Globus pallidus (tissue), 1 donor: ENCODE results near the gene NARF.

Source experiments
- DNase-seq: peaks from one replicate; pipeline ENCODE4 v3.0.0-alpha.2; 2015; ENCODE audit warnings: low spot score

Gene NARF

DNA sequence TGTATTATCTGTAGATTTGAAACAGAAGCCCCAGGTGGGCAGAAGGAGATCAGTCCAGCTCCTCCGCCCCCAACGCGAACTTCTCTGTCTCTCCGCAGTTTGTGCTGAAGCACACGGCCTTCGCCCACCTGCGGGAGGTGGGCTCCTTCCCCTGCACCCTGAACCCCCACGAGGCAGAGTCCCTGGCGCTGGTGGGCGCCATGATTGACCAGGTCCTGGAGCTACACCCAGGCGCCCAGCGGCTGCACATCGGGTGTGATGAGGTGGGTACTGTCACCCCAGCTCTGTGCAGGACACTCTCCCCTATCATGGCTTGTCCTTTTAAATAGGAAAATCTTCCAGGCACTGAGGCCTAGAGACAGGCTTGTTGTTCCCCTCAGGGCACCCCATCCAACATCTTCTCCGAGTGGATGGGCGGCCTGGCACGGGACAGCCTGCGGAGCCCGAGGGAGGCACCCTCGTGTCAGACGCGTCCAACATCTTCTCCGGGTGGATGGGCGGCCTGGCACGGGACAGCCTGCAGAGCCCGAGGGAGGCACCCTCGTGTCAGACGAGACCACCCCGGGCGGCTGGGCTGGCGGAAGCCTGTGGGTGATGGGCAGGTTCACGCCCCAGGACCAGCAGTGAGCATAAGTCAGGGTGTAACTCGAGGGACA is 24.9 kb upstream of the NARF start:
- DNase-seq: no peak

DNA sequence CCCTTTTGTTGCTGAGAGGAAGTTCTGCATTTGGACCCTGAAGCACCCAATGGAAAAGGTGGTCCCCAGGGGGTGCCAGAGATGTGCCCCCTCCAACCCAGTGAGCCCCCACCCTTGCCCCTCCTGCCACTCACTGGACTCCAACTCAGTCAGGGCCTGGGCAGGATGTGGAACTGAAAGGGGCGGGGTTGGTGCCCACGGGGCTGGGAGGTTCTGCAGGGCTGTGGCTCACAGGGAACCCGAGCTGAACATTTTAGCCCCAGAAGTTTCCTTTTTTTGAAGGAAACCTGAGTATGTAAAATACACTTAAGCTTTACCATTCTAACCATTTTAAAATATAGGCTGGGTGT is 24.4 kb upstream of the NARF start:
- DNase-seq: no peak

DNA sequence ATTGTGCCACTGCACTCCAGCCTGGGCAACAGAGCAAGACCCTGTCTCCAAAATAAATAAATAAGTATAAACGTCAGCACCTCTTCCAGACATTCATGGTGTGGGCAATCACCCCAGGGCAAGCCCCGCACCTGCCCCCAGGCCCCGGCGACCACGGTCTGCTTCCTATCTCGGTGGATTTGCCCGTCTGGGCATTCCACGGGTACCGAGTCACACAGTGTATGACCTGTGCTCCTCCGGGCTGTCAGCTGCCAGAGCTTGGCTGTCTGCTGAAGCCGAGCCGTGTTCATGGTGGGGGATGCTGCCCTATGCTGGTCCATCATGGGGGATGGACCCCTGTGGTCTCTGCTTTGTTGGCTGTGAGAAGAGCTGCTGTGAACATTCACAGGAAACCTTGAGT is 23.4 kb upstream of the NARF start:
- no peak for DNase-seq

DNA sequence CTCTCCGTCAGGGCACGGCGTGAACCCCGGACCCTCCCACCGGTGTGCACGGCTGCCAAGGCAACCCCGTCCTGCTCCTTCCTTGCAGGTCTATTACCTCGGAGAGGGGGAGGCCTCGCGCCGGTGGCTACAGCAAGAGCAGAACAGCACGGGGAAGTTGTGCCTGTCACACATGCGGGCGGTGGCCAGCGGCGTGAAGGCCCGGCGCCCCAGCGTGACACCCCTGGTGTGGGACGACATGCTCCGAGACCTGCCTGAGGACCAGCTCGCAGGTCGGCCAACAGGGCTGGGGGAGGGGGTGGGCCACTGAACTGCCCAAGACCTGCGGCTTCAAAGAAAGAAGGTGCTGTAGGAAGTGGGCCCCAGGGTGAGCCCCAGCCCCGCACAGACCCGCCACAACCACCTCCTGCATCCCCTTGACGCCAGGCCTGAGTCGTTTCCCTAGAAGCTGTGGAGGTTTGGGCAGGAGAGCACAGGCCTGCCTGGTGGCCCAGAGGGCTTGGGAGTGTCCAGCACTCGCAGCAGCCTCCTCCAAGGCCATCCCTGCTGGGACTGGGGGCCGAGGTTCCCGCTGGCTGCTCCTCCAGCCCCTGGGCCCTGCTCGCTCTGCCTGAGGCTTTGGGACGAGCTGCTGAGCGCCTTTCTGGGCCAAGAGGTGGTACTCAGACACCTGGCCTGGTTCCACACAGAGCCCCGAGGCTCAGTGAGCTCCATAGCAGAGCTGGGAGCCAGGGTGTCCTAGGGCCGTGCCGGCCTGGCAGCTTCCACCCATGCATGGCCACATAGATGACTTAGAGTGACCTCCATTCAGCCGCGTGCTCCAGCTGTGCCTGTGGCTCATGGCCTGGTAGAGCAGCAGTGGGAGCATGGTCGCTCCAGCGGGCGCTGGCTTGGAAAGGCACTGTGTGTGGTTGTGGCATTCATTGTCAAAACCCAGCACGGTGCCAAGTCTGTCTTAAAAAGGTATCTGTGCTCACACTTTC is 22.6 kb upstream of the NARF start:
- DNase-seq: no peak

DNA sequence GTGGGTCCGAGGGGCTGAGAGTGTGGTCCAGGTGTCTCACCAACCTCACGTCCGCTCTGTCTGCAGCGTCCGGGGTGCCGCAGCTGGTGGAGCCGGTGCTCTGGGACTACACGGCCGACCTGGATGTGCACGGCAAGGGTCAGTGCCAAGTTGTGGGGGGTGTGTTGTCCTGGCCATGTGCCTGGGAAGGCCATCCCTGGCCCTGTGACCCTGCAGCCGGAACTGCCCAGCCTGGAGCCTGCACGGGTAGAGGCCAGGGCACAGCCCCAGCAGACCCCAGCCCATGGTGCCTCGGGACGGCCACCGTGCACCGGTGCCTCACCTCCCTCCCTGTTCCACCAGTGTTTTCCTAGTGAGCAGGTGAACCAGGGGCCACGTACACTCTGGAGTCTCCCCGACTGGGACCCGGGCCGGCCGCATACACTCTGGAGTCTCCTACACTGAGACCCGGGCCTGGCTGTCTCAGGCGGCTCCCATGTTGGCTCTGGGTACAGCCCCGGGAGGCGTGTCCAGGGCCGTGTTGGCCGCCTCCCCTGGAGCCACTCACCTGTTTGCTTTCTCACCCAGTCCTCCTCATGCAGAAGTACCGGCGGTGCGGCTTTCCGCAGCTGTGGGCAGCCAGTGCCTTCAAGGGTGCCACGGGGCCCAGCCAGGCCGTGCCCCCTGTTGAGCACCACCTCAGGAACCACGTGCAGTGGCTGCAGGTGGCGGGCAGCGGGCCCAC is 21.8 kb upstream of the NARF start:
- no peak for DNase-seq

DNA sequence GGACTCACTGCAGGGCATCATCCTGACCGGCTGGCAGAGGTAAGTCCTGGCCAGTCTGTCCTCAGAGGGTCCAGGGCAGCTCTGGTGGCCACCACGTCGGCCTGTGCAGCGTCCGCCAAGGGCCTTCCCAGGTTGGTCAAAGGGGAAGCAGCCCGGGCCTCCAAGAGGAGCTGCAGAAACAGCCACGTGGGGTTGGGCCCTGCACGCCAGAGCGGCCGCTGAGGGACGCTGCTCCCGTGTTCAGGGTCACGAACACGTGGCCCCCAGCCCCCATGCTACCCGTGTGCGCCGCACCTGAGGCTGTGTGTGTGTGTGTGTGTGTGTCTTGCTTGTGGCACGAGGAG is 21.2 kb upstream of the NARF start:
- no peak for DNase-seq

DNA sequence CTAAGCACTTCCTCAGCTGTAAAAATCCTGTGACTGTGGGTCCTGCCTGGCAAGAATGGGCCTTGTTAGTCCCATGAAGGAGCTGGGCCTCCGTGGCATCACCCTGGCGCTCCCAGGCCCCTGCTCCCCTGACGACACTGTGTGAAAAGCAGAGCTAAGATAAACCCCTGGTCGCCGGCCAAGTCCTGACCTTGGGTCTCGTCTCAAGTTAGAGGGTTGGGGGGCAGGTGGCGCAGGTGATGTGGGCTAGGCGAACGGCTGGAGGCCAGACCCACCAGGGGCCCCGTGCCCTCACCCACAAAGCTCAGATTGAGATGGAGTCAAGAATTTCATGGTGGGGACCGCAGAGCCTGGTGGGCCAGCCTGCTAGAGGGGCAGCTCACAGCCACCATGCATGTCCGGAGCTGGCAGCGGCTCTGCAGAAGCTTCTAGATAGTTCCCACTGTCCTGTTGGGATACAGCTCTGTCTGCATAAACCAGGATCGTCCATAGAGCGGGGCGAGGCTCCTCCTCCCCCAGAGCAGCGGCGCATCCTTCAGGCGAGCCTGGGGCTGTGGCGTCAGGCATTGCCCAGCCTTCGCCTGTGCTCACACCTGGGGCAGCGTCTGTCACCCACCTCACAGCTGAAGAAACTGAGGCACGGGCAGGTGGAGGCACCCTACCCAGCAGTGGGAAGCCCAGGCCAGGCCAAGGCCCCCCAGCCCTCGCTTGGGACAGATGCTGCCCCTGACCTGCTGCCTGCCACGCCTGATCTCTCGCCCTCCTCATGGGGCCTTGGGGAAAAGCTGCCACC is 19.9 kb upstream of the NARF start:
- no peak for DNase-seq

DNA sequence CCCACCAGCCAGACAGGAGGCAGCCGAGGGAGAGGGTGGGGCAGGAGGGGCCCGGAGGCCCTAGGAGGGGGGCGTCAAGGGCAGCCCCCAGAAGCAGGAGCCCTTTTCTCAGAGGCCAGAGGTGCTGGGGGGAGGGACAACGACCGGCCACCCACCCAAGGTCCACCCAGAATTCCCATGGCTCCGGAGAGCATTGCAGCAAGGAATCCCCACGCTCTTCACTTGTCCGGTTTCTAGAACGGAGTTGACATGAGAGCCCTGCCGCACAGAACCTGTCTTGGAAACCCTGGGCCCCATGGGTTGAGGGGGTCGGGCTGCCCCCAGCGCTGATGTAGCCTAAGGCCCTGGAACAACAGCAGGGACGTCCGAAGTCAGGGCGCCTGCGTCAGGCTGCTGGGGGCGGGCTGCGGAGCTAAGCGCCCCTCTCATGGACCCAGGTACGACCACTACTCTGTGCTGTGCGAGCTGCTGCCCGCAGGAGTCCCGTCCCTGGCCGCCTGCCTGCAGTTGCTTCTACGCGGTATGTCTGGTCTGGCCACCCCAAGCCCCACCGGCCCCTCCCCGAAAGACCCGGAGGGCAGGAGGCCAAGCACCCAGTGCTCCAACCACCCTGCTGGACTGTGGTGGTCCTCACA is 19.2 kb upstream of the NARF start:
- DNase-seq: no peak

DNA sequence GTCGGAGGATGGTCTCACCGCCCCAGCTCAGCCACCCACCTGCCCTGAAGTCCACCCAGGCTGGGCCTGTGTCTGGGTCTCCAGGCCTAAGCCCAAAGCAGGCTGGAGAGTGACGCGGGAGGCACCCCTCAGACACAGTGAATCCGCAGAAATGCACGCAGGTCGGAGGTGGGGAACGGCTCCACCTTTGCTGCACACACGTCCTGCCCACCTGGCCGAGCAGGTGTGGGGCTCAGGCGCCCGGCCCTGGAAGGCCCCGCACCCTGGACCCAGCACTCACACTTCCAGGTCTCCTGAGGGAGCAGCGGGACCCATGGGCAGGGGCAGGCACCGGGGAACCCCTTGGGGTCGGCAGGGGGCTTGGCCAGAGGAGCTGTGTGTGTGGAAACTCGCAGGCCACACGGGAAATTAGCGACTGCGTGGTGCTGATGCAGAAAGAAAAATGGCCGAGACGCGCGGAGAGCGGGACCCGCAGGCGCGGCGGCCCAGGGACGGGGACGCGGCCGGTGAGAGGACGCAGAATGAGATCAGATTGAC is 18.6 kb upstream of the NARF start:
- no peak for DNase-seq

DNA sequence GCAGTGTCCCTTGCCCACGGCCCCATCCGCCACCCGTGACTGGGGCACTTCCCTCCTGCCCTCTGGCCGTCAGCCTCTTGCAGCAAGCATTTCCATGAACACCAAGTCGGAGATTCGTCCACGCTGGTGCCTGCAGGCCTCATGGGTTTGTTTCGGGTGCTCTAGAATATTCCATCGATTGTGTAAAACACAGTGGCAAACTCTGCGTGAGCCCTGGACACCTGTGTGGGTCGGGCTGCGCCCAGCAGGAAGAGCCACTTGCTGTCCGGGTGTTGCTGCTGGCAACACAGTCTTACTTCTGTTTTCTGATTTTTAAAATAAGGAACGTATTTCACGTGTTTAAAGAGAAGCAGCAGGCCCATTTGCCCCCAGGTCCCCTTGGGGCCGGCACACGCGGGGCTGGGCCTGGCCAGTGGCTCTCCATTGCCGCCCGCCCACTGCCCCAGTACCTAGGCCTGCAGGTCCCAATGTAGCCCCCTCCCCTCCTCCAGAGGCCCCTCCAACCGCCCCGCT is 18.0 kb upstream of the NARF start:
- peak; percentile 31 for DNase-seq

DNA sequence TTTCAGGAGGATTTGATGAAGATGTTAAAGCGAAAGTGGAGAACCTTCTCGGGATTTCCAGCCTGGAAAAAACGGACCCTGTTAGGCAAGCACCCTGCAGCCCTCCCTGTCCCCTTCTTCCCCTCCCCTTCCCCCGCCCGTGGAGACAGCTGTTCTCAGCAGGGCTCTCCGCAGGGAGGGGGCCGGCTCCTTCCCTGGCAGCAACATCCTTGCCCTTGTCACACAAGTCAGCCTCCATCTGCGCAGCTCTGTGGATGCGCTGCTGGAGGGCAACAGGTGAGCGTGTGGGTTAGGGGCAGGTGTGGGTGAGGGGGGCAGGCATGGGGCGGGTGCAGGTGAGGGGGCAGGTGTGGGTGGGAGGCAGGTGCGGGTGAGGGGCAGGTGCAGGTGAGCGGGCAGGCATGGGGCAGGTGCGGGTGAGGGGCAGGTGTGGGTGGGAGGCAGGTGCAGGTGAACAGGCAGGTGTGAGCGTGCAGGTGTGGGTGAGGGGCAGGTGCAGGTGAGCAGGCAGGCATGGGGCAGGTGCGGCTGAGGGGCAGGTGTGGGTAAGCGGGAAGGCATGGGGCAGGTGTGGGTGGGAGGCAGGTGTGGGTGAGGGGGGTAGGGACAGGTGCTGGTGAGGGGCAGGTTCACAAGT is 17.4 kb upstream of the NARF start:
- DNase-seq: no peak

DNA sequence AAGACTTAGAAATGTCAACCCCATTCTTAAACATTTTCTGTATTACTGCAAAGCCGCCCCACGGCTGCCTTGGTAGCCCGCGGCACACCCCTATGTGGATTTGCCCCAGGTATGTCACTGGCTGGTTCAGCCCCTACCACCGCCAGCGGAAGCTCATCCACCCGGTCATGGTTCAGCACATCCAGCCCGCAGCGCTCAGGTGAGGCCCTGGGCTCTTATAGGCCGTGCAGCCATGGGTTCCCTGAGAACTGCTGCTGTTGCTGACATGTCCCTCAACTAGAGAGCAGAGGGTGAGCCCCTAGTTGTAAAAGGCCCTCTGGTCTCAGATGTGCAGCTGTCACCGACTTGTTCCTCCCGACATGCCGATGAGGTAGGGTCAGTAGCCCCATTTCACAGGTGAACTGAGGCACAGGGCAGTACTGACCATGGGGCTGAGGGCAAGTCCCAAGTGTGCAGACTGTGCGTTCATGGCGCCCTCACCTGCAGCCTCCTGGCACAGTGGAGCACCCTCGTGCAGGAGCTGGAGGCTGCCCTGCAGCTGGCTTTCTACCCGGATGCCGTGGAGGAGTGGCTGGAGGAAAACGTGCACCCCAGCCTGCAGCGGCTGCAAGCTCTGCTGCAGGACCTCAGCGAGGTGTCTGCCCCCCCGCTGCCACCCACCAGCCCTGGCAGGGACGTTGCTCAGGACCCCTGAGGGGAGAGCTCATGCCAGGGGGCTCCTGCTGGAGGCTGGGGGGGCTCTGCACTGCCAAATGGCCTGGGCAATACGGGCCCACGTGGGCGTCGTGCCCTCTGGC is 16.7 kb upstream of the NARF start:
- no peak for DNase-seq

DNA sequence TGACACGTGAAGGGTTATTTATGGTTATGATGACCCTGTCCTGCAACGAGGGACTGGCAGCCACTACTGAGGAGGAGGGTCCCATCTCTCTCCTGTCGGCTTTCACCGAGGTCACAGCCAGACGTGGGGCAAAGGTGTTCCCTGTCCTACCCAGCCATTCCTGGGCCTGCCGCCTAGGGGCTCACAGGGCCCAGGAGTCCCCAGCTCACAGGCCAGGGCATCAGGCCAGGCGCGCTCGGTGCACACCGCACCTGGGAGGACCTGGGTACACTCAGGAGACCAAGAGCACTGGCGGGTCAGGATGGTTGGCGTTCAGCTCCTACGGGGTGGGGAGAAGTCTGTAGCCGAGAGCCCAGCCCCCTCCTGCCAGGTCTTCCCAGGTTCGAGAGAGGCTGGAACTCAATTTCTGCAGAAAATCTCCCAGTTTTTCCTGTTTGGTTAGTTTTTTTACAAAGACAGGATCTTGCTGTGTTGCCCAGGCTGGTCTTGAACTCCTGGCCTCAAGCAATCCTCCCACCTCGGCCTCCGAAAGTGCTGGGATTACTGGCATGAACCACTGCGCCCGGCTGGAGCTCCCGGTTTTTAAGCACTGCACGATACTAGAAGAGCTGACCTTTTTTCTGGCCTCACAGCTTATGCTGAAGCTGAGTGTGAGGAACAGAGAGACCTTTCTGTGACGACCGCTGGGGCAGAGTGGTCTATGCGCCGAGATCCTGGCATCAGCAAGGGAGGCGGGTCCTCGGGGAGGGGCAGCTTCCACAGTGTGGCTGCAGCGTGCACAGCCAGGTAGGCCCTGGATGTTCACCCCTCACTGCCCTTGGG is 15.7 kb upstream of the NARF start:
- DNase-seq: no peak

DNA sequence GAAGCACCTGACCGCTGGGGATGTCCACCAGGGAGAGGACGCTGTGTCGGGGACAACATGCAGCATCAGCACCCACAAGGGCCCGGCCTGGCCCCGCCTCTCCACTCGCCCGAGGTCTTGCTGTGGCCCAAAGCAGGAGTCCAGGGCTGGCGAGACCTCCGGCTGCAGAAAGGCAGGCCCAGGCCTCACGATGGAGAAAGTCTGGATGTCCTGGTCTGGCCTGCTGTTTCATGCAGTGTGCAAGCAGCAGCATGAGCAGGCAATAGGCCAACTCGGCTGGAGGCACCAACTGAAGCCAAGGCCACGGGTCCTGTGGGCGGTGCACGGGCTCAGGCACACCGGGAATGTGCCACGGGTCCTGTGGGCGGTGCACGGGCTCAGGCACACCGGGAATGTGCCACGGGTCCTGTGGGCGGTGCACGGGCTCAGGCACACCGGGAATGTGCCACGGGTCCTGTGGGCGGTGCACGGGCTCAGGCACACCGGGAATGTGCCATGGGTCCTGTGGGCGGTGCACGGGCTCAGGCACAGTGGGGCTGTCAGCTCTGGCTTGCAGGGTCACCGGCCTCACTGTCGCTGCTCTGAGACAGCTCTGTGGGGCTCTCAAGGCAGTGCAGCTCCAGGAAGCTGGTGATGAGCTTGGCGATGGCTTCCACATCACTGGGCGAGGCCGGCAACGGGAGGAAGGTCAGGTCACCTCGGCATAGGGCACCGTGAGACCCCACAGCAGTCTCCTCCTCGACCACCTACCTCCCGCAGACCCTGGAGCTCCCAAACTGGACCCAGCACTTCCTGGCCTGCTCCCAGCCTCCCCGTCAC is 14.9 kb upstream of the NARF start:
- no peak for DNase-seq

DNA sequence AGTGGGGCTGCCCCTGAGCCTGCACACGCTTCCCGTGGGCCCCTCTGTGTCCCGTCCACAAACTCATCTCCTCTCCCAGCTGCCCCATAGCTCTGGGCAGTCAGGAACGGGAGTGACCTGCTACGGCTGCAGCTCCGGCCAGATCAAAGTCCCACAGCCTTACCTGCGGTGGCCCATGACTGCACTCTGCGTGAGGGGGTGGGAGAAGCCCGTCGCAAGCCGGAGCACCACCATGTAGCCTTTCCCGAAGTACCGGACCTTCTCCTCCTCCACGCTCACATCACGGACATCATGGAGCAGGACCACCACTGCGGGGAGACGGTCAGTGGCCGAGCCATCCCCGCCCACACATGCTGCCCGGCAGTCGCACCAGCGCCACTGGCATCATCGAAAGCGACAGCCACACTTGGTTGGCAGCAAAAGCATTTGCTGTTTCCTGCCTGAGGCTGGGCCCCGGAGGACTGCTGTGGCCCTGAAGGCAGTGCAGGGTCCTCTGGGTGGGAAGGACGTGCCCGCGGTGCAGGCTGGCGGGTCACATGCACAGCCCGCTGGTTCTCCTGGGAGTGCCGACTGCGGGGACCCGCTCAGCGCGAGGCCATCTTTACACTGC is 14.2 kb upstream of the NARF start:
- DNase-seq: no peak

DNA sequence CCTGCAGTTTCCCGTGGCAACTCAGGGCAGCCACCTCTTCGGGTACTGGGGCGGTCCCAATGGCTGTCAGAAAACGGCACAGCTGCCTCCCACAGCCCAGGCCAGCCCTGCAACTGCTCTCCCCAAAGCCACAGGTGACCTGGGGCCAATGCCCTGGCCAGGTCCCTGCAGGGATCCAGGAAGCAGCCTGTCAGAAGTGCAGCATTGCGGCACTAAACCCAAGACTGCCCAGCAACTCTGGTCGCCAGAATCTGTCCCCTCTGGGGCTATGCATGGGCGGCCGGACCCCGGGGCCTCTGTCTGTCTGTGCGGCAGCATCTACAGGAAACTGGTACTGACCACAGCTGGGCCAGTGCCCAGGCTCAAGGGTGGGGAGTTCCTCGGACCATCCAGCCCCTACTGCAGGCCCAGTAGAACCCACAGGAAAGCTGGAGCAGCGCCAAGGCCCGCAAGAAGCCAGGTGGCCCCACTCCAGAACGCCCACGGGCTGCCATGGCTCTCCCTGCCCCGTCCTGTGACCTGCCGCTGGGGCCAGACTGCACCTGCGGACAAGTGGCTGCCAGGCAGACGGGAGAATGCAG is 13.5 kb upstream of the NARF start:
- peak; percentile 23 for DNase-seq

DNA sequence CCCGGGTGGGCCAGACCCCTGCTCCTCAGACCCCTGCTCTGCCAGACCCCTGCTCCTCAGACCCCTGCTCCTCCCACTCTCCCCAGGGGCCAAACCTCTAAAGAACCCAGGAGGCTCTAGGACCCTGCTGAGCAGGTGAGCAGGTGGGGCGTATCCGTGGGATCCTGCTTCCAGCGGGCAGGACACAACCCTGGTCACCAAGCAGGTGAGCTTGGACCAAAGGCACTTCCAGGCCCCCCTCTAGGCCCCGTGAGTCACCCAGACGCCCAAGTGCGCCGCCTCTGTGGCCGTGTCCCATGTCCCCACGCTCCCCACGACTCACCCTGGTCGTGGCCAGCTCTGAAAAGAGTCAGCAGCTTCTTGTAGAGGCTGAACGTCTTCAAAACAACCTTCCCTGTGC is 13.0 kb upstream of the NARF start:
- no peak for DNase-seq
